Sigmoid colon (tissue), 4 donors: Measurements from ENCODE around the gene HAAO.

ENCODE experiments used
- EP300 ChIP-seq, 4 donors: sonication (generic); formaldehyde crosslinking; IDR thresholded peaks; one replicate each; pipeline ENCODE4 v1.6.1; 2017; ENCODE audit warnings: antibody characterized with exemption in 4 of 4
- POLR2A ChIP-seq, 2 donors: fragments of 450-650 bp; IDR thresholded peaks; one replicate each; pipeline ENCODE4 v1.6.1; 2016; ENCODE audit warnings: antibody characterized with exemption in 2 of 2, mild to moderate bottlenecking in 2 of 2, moderate library complexity in 2 of 2
- POLR2AphosphoS5 ChIP-seq, 4 donors: sonication (generic); formaldehyde crosslinking; IDR thresholded peaks; one replicate each; pipeline ENCODE4 v1.6.1; 2017; ENCODE audit warnings: antibody characterized with exemption in 4 of 4
- TF ChIP-seq, protein P1 (sequence below), 4 experiments: fragments of 450-650 bp in 3 of 4; fragments of 200-600 bp in 1 of 4; IDR thresholded peaks; one replicate each; pipeline ENCODE4 v1.5.1; 2016 to 2019; ENCODE audit warnings: antibody characterized with exemption in 4 of 4, mild to moderate bottlenecking in 3 of 4, moderate library complexity in 2 of 4

DNA sequence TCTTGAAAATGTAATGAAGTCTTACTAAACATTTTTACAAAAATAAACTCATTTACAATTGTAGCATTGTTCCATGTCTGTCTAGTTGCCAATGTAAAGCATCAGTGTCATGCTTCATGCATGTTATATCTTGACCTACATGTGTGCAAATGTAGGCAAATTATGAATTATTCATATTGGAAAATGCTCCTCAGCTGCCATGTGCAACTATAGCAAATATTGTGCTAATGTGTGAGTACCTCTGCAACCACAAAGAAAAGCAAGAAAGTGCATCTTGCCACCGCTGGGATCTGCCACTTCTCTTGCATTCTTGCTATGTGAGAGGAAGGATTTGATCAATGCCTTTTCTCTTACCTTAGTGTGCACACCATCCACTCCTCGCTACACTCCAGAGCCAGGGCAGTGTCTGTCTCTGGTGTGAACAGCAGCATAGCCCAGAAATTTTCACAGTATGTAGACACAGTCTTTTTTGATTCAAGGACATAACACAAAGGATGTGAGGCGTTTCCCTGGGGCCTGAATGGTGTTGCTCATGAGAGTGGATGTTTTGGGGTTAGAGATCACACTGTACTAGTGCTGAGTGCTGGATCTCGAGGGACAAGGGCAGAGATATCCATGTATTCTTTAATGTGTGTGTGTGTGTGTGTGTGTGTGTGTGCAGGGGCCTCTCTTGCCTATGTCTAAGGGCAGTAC lies 47.6 kb upstream of the HAAO start:
- TF ChIP-seq POLR2A (IDR thresholded peaks at IDR 0.05) (no peak), POLR2AphosphoS5 (IDR thresholded peaks at IDR 0.05) (no peak), EP300 (IDR thresholded peaks at IDR 0.05) (no peak)
- TF ChIP-seq, protein P1, sequence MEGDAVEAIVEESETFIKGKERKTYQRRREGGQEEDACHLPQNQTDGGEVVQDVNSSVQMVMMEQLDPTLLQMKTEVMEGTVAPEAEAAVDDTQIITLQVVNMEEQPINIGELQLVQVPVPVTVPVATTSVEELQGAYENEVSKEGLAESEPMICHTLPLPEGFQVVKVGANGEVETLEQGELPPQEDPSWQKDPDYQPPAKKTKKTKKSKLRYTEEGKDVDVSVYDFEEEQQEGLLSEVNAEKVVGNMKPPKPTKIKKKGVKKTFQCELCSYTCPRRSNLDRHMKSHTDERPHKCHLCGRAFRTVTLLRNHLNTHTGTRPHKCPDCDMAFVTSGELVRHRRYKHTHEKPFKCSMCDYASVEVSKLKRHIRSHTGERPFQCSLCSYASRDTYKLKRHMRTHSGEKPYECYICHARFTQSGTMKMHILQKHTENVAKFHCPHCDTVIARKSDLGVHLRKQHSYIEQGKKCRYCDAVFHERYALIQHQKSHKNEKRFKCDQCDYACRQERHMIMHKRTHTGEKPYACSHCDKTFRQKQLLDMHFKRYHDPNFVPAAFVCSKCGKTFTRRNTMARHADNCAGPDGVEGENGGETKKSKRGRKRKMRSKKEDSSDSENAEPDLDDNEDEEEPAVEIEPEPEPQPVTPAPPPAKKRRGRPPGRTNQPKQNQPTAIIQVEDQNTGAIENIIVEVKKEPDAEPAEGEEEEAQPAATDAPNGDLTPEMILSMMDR (IDR thresholded peaks at IDR 0.05), result no peak
